ENCODE data around the gene RNF180.
A peak's percentile ranks its signal among the peaks of the same experiment; 100 is the strongest.

DNA sequence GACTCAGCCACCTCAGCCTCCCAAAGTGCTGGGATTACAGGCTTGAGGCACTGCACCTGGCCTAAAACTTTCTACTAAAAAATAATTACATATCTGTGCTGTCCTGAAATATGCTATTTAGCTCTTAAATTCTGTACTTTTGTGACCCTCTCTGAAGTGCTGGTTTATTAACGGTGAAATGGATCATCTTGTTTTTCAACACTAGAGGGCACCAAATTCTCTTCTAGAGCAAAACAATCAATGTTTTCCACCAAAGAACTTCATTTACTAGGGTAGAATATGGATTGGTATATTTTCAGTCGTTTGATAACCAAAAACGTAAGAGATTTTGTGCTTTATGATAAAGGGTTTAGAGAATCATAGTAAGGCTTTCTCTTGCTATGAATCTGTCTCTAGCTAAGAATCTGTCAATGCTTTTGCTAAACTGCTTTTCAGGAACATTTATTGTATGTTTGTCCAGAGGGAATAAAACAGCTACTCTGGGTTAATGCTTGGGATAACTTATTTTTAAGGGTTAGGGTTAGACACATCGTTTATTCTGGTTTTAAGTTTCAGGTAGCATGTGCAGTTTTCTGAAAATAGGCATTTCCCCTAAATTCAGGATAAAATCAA, 63.6 kb downstream of the RNF180 start:
- TF ChIP-seq, protein P1, sequence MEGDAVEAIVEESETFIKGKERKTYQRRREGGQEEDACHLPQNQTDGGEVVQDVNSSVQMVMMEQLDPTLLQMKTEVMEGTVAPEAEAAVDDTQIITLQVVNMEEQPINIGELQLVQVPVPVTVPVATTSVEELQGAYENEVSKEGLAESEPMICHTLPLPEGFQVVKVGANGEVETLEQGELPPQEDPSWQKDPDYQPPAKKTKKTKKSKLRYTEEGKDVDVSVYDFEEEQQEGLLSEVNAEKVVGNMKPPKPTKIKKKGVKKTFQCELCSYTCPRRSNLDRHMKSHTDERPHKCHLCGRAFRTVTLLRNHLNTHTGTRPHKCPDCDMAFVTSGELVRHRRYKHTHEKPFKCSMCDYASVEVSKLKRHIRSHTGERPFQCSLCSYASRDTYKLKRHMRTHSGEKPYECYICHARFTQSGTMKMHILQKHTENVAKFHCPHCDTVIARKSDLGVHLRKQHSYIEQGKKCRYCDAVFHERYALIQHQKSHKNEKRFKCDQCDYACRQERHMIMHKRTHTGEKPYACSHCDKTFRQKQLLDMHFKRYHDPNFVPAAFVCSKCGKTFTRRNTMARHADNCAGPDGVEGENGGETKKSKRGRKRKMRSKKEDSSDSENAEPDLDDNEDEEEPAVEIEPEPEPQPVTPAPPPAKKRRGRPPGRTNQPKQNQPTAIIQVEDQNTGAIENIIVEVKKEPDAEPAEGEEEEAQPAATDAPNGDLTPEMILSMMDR (conservative IDR thresholded peaks at IDR 0.05; ENCODE audit: low read depth, low read length): peak; percentile 88
- TF ChIP-seq EZH2 (IDR thresholded peaks at IDR 0.05; ENCODE audit: low read length, unreplicated experiment) (no peak), EZH2phosphoT487 (IDR thresholded peaks at IDR 0.05; ENCODE audit: borderline replicate concordance, low read length) (no peak)

All from PC-3 (cell line).